SK-N-SH treated with all-trans-retinoic acid at 6 μM for 48 hours (cell line): ENCODE measurements around the gene ELMO1.
A peak's percentile ranks its signal among the peaks of the same experiment; 100 is the strongest.

ENCODE experiments used
- ARNTL ChIP-seq: fragments of 450-650 bp; formaldehyde crosslinking; IDR thresholded peaks from 2 replicates; pipeline ENCODE4 v1.5.0; 2020; ENCODE audit warnings: low read depth, mild to moderate bottlenecking, moderate library complexity, borderline replicate concordance
- BACH2 ChIP-seq: fragments of 250-450 bp; sonication (Bioruptor Pico); IDR thresholded peaks from 2 replicates; pipeline ENCODE4 v1.9.0; 2021; ENCODE audit warnings: mild to moderate bottlenecking, borderline replicate concordance
- CREB5 ChIP-seq: fragments of 250-450 bp; sonication (Bioruptor Pico); IDR thresholded peaks from 2 replicates; pipeline ENCODE4 v1.5.1; 2020; ENCODE audit warnings: low read depth, mild to moderate bottlenecking, moderate library complexity
- CSDC2 ChIP-seq: fragments of 250-450 bp; sonication (Bioruptor Pico); IDR thresholded peaks from 2 replicates; pipeline ENCODE4 v1.5.0; 2020; ENCODE audit warnings: mild to moderate bottlenecking, moderate library complexity
- CSRNP3 ChIP-seq: fragments of 250-450 bp; sonication (Bioruptor Pico); IDR thresholded peaks from 2 replicates; pipeline ENCODE4 v1.5.1; 2021; ENCODE audit warnings: mild to moderate bottlenecking, moderate library complexity
- ESRRG ChIP-seq: fragments of 250-450 bp; sonication (Bioruptor Pico); IDR thresholded peaks from 2 replicates; pipeline ENCODE4 v1.6.1; 2021; ENCODE audit warnings: mild to moderate bottlenecking
- ISL1 ChIP-seq: fragments of 250-450 bp; sonication (Bioruptor Pico); IDR thresholded peaks from 2 replicates; pipeline ENCODE4 v2.1.2; 2022; ENCODE audit warnings: mild to moderate bottlenecking, moderate library complexity
- PPARA ChIP-seq: fragments of 250-450 bp; sonication (Bioruptor Pico); IDR thresholded peaks from 2 replicates; pipeline ENCODE4 v1.5.0; 2020; ENCODE audit warnings: mild to moderate bottlenecking, borderline replicate concordance
- RARB ChIP-seq: fragments of 250-450 bp; sonication (Bioruptor Pico); IDR thresholded peaks from 2 replicates; pipeline ENCODE4 v1.8.0; 2021; ENCODE audit warnings: mild to moderate bottlenecking, moderate library complexity
- TOX ChIP-seq: fragments of 250-450 bp; sonication (Bioruptor Pico); IDR thresholded peaks from 2 replicates; pipeline ENCODE4 v1.8.0; 2021; ENCODE audit warnings: mild to moderate bottlenecking, moderate library complexity, borderline replicate concordance
- ZC3H10 ChIP-seq: fragments of 250-450 bp; sonication (Bioruptor Pico); IDR thresholded peaks from 2 replicates; pipeline ENCODE4 v1.5.1; 2021; ENCODE audit warnings: mild to moderate bottlenecking, moderate library complexity
- ZFP30 ChIP-seq: fragments of 450-650 bp; formaldehyde crosslinking; IDR thresholded peaks from 2 replicates; pipeline ENCODE4 v1.5.0; 2022; ENCODE audit warnings: mild to moderate bottlenecking, moderate library complexity
- ZNF565 ChIP-seq: fragments of 450-650 bp; formaldehyde crosslinking; conservative IDR thresholded peaks from 2 replicates; pipeline ENCODE4 v1.5.0; 2020; ENCODE audit warnings: low read depth, mild to moderate bottlenecking, moderate library complexity

- TF ChIP-seq ISL1 (CRISPR knock-in tag) (peak; percentile 9; the same call in 1 of the 2 replicates), ZFP30 (CRISPR knock-in tag) (no peak), CSDC2 (CRISPR knock-in tag) (no peak), BACH2 (CRISPR knock-in tag) (no peak), PPARA (no peak), ZNF565 (no peak), CREB5 (CRISPR knock-in tag) (no peak), CSRNP3 (CRISPR knock-in tag) (no peak), ZC3H10 (CRISPR knock-in tag) (no peak), RARB (no peak), TOX (CRISPR knock-in tag) (no peak), ESRRG (CRISPR knock-in tag) (no peak), ARNTL (no peak)
These were observed 212.9 kb downstream of the ELMO1 start for GRCh38 chr7:37235813-37236212.
